ENCODE results near the gene ASTN2. TPM values are rescaled to one million over a fixed set of nuclear protein-coding genes. Genes with fewer than 3 reads are reported as not detected.

ASTN2 gene
- total and polyA plus RNA-seq, 9 of the 15 experiments (the other 6 are each of a cell fraction or from before 2014, with no cell fraction given), result 0.56 to 3.5 (median 1.9) TPM

DNA sequence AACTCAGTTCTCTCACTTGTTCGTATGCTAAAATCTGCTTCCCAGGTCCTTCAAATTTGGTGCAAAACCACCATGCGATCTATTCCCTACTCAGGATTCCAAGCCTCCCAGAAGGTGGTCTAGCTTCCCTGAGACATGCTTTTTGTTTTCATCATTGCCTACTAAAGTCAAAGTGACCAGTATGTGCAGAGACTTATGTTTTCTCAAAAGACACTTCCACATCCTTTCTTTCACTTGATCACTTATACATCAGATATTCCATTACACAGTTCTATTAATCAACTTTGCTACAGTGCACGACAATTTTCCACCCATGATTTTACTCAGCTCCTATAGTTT is 1019.2 kb downstream of the ASTN2 start (continued):
- TF ChIP-seq, protein P1, sequence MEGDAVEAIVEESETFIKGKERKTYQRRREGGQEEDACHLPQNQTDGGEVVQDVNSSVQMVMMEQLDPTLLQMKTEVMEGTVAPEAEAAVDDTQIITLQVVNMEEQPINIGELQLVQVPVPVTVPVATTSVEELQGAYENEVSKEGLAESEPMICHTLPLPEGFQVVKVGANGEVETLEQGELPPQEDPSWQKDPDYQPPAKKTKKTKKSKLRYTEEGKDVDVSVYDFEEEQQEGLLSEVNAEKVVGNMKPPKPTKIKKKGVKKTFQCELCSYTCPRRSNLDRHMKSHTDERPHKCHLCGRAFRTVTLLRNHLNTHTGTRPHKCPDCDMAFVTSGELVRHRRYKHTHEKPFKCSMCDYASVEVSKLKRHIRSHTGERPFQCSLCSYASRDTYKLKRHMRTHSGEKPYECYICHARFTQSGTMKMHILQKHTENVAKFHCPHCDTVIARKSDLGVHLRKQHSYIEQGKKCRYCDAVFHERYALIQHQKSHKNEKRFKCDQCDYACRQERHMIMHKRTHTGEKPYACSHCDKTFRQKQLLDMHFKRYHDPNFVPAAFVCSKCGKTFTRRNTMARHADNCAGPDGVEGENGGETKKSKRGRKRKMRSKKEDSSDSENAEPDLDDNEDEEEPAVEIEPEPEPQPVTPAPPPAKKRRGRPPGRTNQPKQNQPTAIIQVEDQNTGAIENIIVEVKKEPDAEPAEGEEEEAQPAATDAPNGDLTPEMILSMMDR (IDR thresholded peaks at IDR 0.05 in 2 of 3, conservative IDR thresholded peaks at IDR 0.05 in 1 of 3; ENCODE audit: insufficient read depth in 2 of 3, low read depth in 1 of 3, low read length in 3 of 3), result no peak
- TF ChIP-seq, protein P2, sequence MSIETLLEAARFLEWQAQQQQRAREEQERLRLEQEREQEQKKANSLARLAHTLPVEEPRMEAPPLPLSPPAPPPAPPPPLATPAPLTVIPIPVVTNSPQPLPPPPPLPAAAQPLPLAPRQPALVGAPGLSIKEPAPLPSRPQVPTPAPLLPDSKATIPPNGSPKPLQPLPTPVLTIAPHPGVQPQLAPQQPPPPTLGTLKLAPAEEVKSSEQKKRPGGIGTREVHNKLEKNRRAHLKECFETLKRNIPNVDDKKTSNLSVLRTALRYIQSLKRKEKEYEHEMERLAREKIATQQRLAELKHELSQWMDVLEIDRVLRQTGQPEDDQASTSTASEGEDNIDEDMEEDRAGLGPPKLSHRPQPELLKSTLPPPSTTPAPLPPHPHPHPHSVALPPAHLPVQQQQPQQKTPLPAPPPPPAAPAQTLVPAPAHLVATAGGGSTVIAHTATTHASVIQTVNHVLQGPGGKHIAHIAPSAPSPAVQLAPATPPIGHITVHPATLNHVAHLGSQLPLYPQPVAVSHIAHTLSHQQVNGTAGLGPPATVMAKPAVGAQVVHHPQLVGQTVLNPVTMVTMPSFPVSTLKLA (conservative IDR thresholded peaks at IDR 0.05), result no peak
- TF ChIP-seq PTRF (tag; IDR thresholded peaks at IDR 0.05) (no peak), ARID1B (IDR thresholded peaks at IDR 0.05) (0 out of 2 replicates have a peak, but pooled peaks have one; percentile 3), TSC22D4 (tag; IDR thresholded peaks at IDR 0.05) (no peak), STAT5B (CRISPR knock-in tag; IDR thresholded peaks at IDR 0.05) (no peak), MLLT1 (IDR thresholded peaks at IDR 0.05) (0 out of 4 replicates have a peak, but pooled peaks of 1 of the 2 experiments have one; percentile 12), EP400 (IDR thresholded peaks at IDR 0.05) (peak; percentile 25; the same call in 1 of the 2 replicates), HDAC8 (tag; IDR thresholded peaks at IDR 0.05) (0 out of 2 replicates have a peak, but pooled peaks have one; percentile 5), ZNF518B (CRISPR knock-in tag; IDR thresholded peaks at IDR 0.05) (no peak), HDAC2 (IDR thresholded peaks at IDR 0.05) (no peak), ZNF436 (CRISPR knock-in tag; IDR thresholded peaks at IDR 0.05) (no peak), TOE1 (IDR thresholded peaks at IDR 0.05; ENCODE audit: borderline replicate concordance) (0 out of 2 replicates have a peak, but pooled peaks have one; percentile 3), TOE1 (CRISPR knock-in tag; IDR thresholded peaks at IDR 0.05; ENCODE audit: borderline replicate concordance, low read depth) (no peak), KDM1A (IDR thresholded peaks at IDR 0.05) (no peak), THAP7 (CRISPR knock-in tag; IDR thresholded peaks at IDR 0.05) (no peak)
- TF ChIP-seq, protein P3, sequence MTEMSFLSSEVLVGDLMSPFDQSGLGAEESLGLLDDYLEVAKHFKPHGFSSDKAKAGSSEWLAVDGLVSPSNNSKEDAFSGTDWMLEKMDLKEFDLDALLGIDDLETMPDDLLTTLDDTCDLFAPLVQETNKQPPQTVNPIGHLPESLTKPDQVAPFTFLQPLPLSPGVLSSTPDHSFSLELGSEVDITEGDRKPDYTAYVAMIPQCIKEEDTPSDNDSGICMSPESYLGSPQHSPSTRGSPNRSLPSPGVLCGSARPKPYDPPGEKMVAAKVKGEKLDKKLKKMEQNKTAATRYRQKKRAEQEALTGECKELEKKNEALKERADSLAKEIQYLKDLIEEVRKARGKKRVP (CRISPR knock-in tag; IDR thresholded peaks at IDR 0.05), result no peak

All from K562 (cell line).